HEK293 (cell line): Measurements from ENCODE around the gene KARS1.

Source experiments
- CTCF ChIA-PET: fragments of 350-600 bp; formaldehyde crosslinking; extraction: SDS; loops from one replicate; lab custom pipeline; 2021; ENCODE audit warnings: antibody characterized with exemption; lab: Yijun Ruan, JAX
- POLR2A ChIA-PET: fragments of 300-600 bp; formaldehyde crosslinking; extraction: SDS; loops from one replicate; lab custom pipeline; 2020; ENCODE audit warnings: antibody characterized with exemption, inconsistent platforms; lab: Yijun Ruan, JAX
- H3K27ac ChIP-seq: fragments of 200-500 bp; sonication (Bioruptor generic); 2 replicates; pipeline ENCODE4 v1.5.1; 2014; ENCODE audit warnings: low read depth, low read length, control low read depth, inconsistent platforms; ENCODE audit errors: extremely low read depth
- H3K36me3 ChIP-seq, 2 experiments: fragments of 200-500 bp in 1 of 2; sonication (Bioruptor generic) in 1 of 2; 1 replicate in 1 of 2; 2 replicates in 1 of 2; pipeline ENCODE4 v1.5.1; 2014 to 2017; ENCODE audit warnings: inconsistent platforms in 2 of 2, low read length in 2 of 2; ENCODE audit not compliant: control insufficient read depth in 2 of 2, insufficient read depth in 1 of 2
- H3K4me1 ChIP-seq: fragments of 200-500 bp; sonication (Bioruptor generic); 2 replicates; pipeline ENCODE4 v1.5.1; 2014; ENCODE audit warnings: mild to moderate bottlenecking, low read length, inconsistent platforms; ENCODE audit not compliant: control insufficient read depth, insufficient read depth
- H3K4me3 ChIP-seq: 2 replicates; pipeline ENCODE4 v1.5.1; 2011; ENCODE audit warnings: low read depth, mild to moderate bottlenecking, control low read depth, low read length, moderate library complexity
- H3K9me3 ChIP-seq: fragments of 200-500 bp; sonication (Bioruptor generic); 2 replicates; pipeline ENCODE4 v1.5.1; 2014; ENCODE audit warnings: low read depth, low read length, inconsistent platforms; ENCODE audit not compliant: control insufficient read depth, insufficient read depth
- OSR2 ChIP-seq: fragments of 450-650 bp; formaldehyde crosslinking; IDR thresholded peaks from 2 replicates; pipeline ENCODE4 v1.5.1; 2016; ENCODE audit warnings: missing biosample characterization, missing genetic modification characterization
- OVOL3 ChIP-seq: fragments of 450-650 bp; formaldehyde crosslinking; IDR thresholded peaks from 2 replicates; pipeline ENCODE4 v1.5.1; 2016; ENCODE audit warnings: missing biosample characterization, missing genetic modification characterization
- SCRT1 ChIP-seq: fragments of 450-650 bp; formaldehyde crosslinking; IDR thresholded peaks from 2 replicates; pipeline ENCODE4 v1.5.1; 2016; ENCODE audit warnings: missing biosample characterization, missing genetic modification characterization, borderline replicate concordance
- TRIM28 ChIP-seq: IDR thresholded peaks from 2 replicates; pipeline ENCODE4 v1.6.1; 2011; ENCODE audit warnings: low read length, control low read depth, borderline replicate concordance
- YY1 ChIP-seq: fragments of 450-650 bp; formaldehyde crosslinking; IDR thresholded peaks from 2 replicates; pipeline ENCODE4 v1.5.1; 2018; ENCODE audit warnings: missing biosample characterization, missing genetic modification characterization
- ZBTB17 ChIP-seq: fragments of 450-650 bp; formaldehyde crosslinking; IDR thresholded peaks from 2 replicates; pipeline ENCODE4 v1.5.1; 2016; ENCODE audit warnings: missing biosample characterization, missing genetic modification characterization
- ZNF10 ChIP-seq: fragments of 450-650 bp; formaldehyde crosslinking; IDR thresholded peaks from 2 replicates; pipeline ENCODE4 v1.5.1; 2017; ENCODE audit warnings: missing biosample characterization, missing genetic modification characterization
- ZNF155 ChIP-seq: fragments of 450-650 bp; formaldehyde crosslinking; IDR thresholded peaks from 2 replicates; pipeline ENCODE4 v1.5.1; 2016; ENCODE audit warnings: missing biosample characterization, missing genetic modification characterization
- ZNF2 ChIP-seq: fragments of 450-650 bp; formaldehyde crosslinking; IDR thresholded peaks from 2 replicates; pipeline ENCODE4 v1.5.1; 2016; ENCODE audit warnings: missing biosample characterization, missing genetic modification characterization
- ZNF221 ChIP-seq: fragments of 450-650 bp; formaldehyde crosslinking; IDR thresholded peaks from 2 replicates; pipeline ENCODE4 v1.5.1; 2017; ENCODE audit warnings: missing biosample characterization, missing genetic modification characterization, borderline replicate concordance
- ZNF248 ChIP-seq: fragments of 450-650 bp; formaldehyde crosslinking; IDR thresholded peaks from 2 replicates; pipeline ENCODE4 v1.5.1; 2017; ENCODE audit warnings: missing biosample characterization, missing genetic modification characterization
- ZNF26 ChIP-seq: fragments of 450-650 bp; formaldehyde crosslinking; IDR thresholded peaks from 2 replicates; pipeline ENCODE4 v1.5.1; 2016; ENCODE audit warnings: missing biosample characterization, missing genetic modification characterization
- ZNF280C ChIP-seq: fragments of 450-650 bp; formaldehyde crosslinking; IDR thresholded peaks from 2 replicates; pipeline ENCODE4 v1.5.1; 2016; ENCODE audit warnings: missing biosample characterization, missing genetic modification characterization
- ZNF302 ChIP-seq: fragments of 450-650 bp; formaldehyde crosslinking; IDR thresholded peaks from 2 replicates; pipeline ENCODE4 v1.5.1; 2016; ENCODE audit warnings: missing biosample characterization, missing genetic modification characterization, low read depth
- ZNF423 ChIP-seq: fragments of 450-650 bp; formaldehyde crosslinking; IDR thresholded peaks from 2 replicates; pipeline ENCODE4 v1.5.1; 2016; ENCODE audit warnings: missing biosample characterization, missing genetic modification characterization
- ZNF510 ChIP-seq: fragments of 450-650 bp; formaldehyde crosslinking; IDR thresholded peaks from 2 replicates; pipeline ENCODE4 v1.5.1; 2018; ENCODE audit warnings: mild to moderate bottlenecking, missing genetic modification characterization, missing biosample characterization; ENCODE audit not compliant: insufficient replicate concordance
- ZNF530 ChIP-seq: fragments of 450-650 bp; formaldehyde crosslinking; IDR thresholded peaks from 2 replicates; pipeline ENCODE4 v1.5.1; 2016; ENCODE audit warnings: low read depth, missing biosample characterization, missing genetic modification characterization
- ZNF610 ChIP-seq: fragments of 450-650 bp; formaldehyde crosslinking; IDR thresholded peaks from 2 replicates; pipeline ENCODE4 v1.5.1; 2016; ENCODE audit warnings: missing biosample characterization, missing genetic modification characterization, borderline replicate concordance
- ZNF624 ChIP-seq: fragments of 450-650 bp; formaldehyde crosslinking; IDR thresholded peaks from 2 replicates; pipeline ENCODE4 v1.5.1; 2017; ENCODE audit warnings: missing biosample characterization, missing genetic modification characterization
- ZNF664 ChIP-seq: fragments of 450-650 bp; formaldehyde crosslinking; IDR thresholded peaks from 2 replicates; pipeline ENCODE4 v1.5.1; 2016; ENCODE audit warnings: missing biosample characterization, missing genetic modification characterization
- ZNF707 ChIP-seq: fragments of 450-650 bp; formaldehyde crosslinking; IDR thresholded peaks from 2 replicates; pipeline ENCODE4 v1.5.1; 2016; ENCODE audit warnings: missing biosample characterization, missing genetic modification characterization
- ZNF76 ChIP-seq: fragments of 450-650 bp; formaldehyde crosslinking; IDR thresholded peaks from 2 replicates; pipeline ENCODE4; 2016; ENCODE audit warnings: low read depth, missing biosample characterization, missing genetic modification characterization, borderline replicate concordance
- ZNF792 ChIP-seq: fragments of 450-650 bp; formaldehyde crosslinking; IDR thresholded peaks from 2 replicates; pipeline ENCODE4 v1.5.1; 2016; ENCODE audit warnings: missing biosample characterization, missing genetic modification characterization
- TF ChIP-seq, protein P1 (sequence below): fragments of 450-650 bp; formaldehyde crosslinking; IDR thresholded peaks from 2 replicates; pipeline ENCODE4 v1.5.1; 2017; ENCODE audit warnings: missing biosample characterization, missing genetic modification characterization
- TF ChIP-seq, protein P2 (sequence below): IDR thresholded peaks from 2 replicates; pipeline ENCODE4 v1.6.1; 2011; ENCODE audit warnings: mild to moderate bottlenecking, low read depth, low read length, borderline replicate concordance

Gene KARS1

DNA sequence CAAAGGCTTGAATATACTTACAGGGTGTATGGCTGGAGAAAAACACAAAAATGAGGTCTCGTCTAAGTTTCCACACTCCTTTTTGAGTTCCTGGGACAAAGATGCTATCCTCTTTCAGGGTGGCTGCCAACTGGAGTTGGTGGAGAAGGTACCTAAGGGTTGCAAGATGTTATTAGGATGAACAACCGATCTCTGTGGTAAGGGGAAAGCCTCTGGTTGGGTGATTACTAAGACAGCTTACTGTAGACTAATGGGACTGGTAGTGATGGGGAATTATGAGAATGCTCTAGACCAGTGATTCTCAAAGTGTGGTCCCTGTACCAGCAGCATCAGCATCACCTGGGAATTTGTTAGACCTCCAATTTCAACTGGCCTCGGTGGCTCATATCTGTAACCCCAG lies 30.3 kb downstream of the KARS1 start:
- CTCF ChIA-PET: interaction anchor here (1.0 kb wide), 1 partner anchor 152 kb away, joined by 3 read pairs; no protein-coding TSS in a partner anchor
- POLR2A ChIA-PET: no interaction called here
- peaks cover 34 to 85% of the 10 kb centered on the region in 2 experiments for H3K36me3 ChIP-seq

DNA sequence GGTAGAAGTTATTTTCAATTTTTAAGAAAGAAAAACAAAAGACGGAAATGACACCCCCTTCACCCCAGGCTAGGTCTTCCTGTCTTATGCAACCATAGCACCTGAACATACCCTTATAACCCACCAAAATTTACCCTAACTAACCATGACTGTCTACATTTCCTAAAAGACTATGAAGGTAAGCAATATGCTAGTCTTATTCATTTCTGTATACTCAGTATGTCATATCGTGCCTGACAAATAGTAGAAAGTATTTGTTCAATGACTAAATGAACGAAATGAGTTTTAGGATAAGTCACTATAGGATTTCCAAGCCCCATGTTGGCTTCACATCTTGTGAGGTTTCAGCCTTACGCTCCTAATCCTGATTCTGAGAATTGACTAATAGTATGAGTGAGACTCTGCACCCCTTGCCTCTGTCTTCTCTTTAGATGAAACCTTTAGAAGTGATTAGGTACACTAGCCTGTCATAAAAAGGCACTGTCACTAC lies 30.9 kb downstream of the KARS1 start:
- no peak for TF ChIP-seq SCRT1 (tag by site-specific recombination)
- no peak for TF ChIP-seq ZNF155
- TF ChIP-seq ZNF10 (tag by site-specific recombination): no peak
- TF ChIP-seq ZNF302 (tag by site-specific recombination): no peak
- TF ChIP-seq ZNF664 (tag by site-specific recombination): no peak
- no peak for TF ChIP-seq OSR2
- no peak for TF ChIP-seq ZNF2
- TF ChIP-seq ZNF76: no peak
- no peak for TF ChIP-seq ZBTB17 (tag by site-specific recombination)
- TF ChIP-seq ZNF624: no peak
- TF ChIP-seq ZNF423: no peak
- TF ChIP-seq ZNF26 (tag by site-specific recombination): no peak
- Histone ChIP-seq H3K27ac (no peak overlapping the region), H3K9me3 (no peaks in the 10 kb centered on the region), H3K4me3 (no peak overlapping the region), H3K4me1 (no peaks in the 10 kb centered on the region), H3K36me3 (peaks cover 35 to 91% of the 10 kb centered on the region in 2 experiments)
- ChIA-PET POLR2A (interaction anchor here (0.7 kb wide), 1 partner anchor 159 kb away, joined by 3 read pairs; no protein-coding TSS in a partner anchor), CTCF (interaction anchor here (0.5 kb wide), 1 partner anchor 36 kb away, joined by 4 read pairs; no protein-coding TSS in a partner anchor)

More for the DNA sequence above, 30.3 kb downstream of the KARS1 start:
- H3K4me3 ChIP-seq: no peak overlapping the region
- TF ChIP-seq ZNF792 (tag by site-specific recombination) (no peak), OVOL3 (tag by site-specific recombination) (no peak), ZNF530 (tag by site-specific recombination) (no peak)
- TF ChIP-seq, protein P1, sequence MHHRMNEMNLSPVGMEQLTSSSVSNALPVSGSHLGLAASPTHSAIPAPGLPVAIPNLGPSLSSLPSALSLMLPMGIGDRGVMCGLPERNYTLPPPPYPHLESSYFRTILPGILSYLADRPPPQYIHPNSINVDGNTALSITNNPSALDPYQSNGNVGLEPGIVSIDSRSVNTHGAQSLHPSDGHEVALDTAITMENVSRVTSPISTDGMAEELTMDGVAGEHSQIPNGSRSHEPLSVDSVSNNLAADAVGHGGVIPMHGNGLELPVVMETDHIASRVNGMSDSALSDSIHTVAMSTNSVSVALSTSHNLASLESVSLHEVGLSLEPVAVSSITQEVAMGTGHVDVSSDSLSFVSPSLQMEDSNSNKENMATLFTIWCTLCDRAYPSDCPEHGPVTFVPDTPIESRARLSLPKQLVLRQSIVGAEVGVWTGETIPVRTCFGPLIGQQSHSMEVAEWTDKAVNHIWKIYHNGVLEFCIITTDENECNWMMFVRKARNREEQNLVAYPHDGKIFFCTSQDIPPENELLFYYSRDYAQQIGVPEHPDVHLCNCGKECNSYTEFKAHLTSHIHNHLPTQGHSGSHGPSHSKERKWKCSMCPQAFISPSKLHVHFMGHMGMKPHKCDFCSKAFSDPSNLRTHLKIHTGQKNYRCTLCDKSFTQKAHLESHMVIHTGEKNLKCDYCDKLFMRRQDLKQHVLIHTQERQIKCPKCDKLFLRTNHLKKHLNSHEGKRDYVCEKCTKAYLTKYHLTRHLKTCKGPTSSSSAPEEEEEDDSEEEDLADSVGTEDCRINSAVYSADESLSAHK (tag by site-specific recombination): no peak
- no peaks in the 10 kb centered on the region for H3K9me3 ChIP-seq
- H3K27ac ChIP-seq: no peak overlapping the region
- H3K4me1 ChIP-seq: peaks cover 3% of the 10 kb centered on the region; the same call in 1 of the 2 replicates

DNA sequence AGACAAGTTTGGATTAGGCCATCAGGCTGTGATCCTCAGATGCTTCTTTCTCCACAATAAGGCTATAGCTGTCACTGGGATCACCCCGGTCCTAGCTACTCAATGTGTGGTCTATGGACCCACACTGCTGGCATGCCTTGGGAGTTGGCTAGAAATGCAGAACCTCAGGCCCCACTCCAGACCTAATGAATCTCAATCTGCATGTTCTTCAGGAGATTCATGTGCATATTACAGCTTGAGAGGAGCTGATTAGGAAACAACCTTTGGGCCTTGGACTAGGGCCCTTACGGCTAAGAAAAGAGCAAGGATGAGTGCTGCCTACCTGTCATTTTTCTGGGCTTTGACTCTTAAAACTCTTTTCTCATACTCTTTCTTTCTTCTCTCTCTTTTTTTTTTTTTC lies 31.8 kb downstream of the KARS1 start:
- H3K4me1 ChIP-seq: no peaks in the 10 kb centered on the region
- POLR2A ChIA-PET: interaction anchor here (0.7 kb wide), 1 partner anchor 160 kb away, joined by 3 read pairs; no protein-coding TSS in a partner anchor
- no peak overlapping the region for H3K27ac ChIP-seq
- CTCF ChIA-PET: interaction anchor here (1.1 kb wide), 1 partner anchor 123 kb away, joined by 4 read pairs; no protein-coding TSS in a partner anchor
- no peak overlapping the region for H3K4me3 ChIP-seq
- H3K36me3 ChIP-seq: peaks cover 40 to 97% of the 10 kb centered on the region in 2 experiments
- no peaks in the 10 kb centered on the region for H3K9me3 ChIP-seq
- TF ChIP-seq ZNF280C (tag by site-specific recombination) (no peak), ZNF510 (tag by site-specific recombination) (no peak), ZNF707 (tag by site-specific recombination) (no peak), ZNF248 (tag by site-specific recombination) (no peak), ZNF221 (no peak), YY1 (no peak), TRIM28 (no peak), ZNF610 (tag by site-specific recombination) (no peak)
- TF ChIP-seq, protein P2, sequence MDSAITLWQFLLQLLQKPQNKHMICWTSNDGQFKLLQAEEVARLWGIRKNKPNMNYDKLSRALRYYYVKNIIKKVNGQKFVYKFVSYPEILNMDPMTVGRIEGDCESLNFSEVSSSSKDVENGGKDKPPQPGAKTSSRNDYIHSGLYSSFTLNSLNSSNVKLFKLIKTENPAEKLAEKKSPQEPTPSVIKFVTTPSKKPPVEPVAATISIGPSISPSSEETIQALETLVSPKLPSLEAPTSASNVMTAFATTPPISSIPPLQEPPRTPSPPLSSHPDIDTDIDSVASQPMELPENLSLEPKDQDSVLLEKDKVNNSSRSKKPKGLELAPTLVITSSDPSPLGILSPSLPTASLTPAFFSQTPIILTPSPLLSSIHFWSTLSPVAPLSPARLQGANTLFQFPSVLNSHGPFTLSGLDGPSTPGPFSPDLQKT: no peak
